GM12878 (cell line): Measurements from ENCODE around the gene SRRM5. TPM values are rescaled to one million over a fixed set of nuclear protein-coding genes. Genes with fewer than 3 reads are reported as not detected.

Experiments used
- ATAC-seq: fragments of 200-7000 bp; cut with Tn5 transposase; 3 replicates; pipeline ENCODE4 v1.9.1; 2020; ENCODE audit warnings: mild to moderate bottlenecking, moderate library complexity
- BruUV-seq: library from RNA; stranded (reverse); fragments of 400-500 nt; replicated peaks from 2 replicates; lab custom pipeline; 2021; lab: Mats Ljungman, UMichigan
- CTCF ChIA-PET: fragments of 300-600 bp; sonication (Branson Sonifier 250); formaldehyde crosslinking; extraction: SDS; loops from one replicate; lab custom pipeline; 2021; ENCODE audit warnings: inconsistent platforms; lab: Yijun Ruan, JAX
- POLR2A ChIA-PET: fragments of 350-600 bp; formaldehyde crosslinking; extraction: SDS; loops from one replicate; lab custom pipeline; 2021; ENCODE audit warnings: inconsistent platforms; lab: Charles Lee
- RAD21 ChIA-PET: fragments of 300-600 bp; sonication (Branson Sonifier 250); formaldehyde crosslinking; loops from one replicate; lab custom pipeline; 2023; ENCODE audit warnings: antibody characterized with exemption; ENCODE audit not compliant: unreplicated experiment; lab: Charles Lee
- SMC1A ChIA-PET: fragments of 300-600 bp; sonication (Branson Sonifier 250); formaldehyde crosslinking; loops from one replicate; lab custom pipeline; 2023; ENCODE audit not compliant: unreplicated experiment, uncharacterized antibody; lab: Charles Lee
- DNase-seq: peaks from one replicate; pipeline ENCODE4 v3.0.0-alpha.2; 2011; ENCODE audit warnings: low read depth, low spot score
- FAIRE-seq: peaks from 3 replicates; lab custom pipeline; 2011; peaks lifted over from hg19 to GRCh38; lab: Jason Lieb, UNC
- H2AFZ ChIP-seq: 2 replicates; pipeline ENCODE4 v1.6.0; 2011; ENCODE audit warnings: low read depth, low read length, control low read depth; ENCODE audit not compliant: control insufficient read depth
- H3K27ac ChIP-seq: 2 replicates; pipeline ENCODE4 v1.5.1; 2011; ENCODE audit warnings: control low read depth; ENCODE audit not compliant: control insufficient read depth, insufficient read depth
- H3K27me3 ChIP-seq, 2 experiments: replicated peaks in 1 of 2; 2 replicates each; pipeline versions ENCODE4 v1.6.0 to v1.6.1; 2011; ENCODE audit warnings: low read length in 1 of 2; ENCODE audit not compliant: control insufficient read depth in 2 of 2, insufficient read depth in 2 of 2
- H3K36me3 ChIP-seq, 2 experiments: 2 replicates each; pipeline ENCODE4 v1.5.1; 2011; ENCODE audit warnings: low read length in 1 of 2; ENCODE audit not compliant: control insufficient read depth in 2 of 2, insufficient read depth in 2 of 2
- H3K4me1 ChIP-seq: 2 replicates; pipeline ENCODE4 v1.6.1; 2011; ENCODE audit warnings: mild to moderate bottlenecking, low read length, moderate library complexity, mixed read lengths; ENCODE audit not compliant: control insufficient read depth, insufficient read depth
- H3K4me2 ChIP-seq: 2 replicates; pipeline ENCODE4 v1.6.0; 2011; ENCODE audit warnings: control low read depth; ENCODE audit not compliant: control insufficient read depth, insufficient read depth
- H3K4me3 ChIP-seq: fragments of 200-600 bp; sonication (generic); 2 replicates; pipeline ENCODE4 v1.5.1; 2016
- H3K79me2 ChIP-seq: 2 replicates; pipeline ENCODE4 v1.6.0; 2011; ENCODE audit warnings: low read length; ENCODE audit not compliant: control insufficient read depth, insufficient read depth
- H3K9ac ChIP-seq: 2 replicates; pipeline ENCODE4 v1.8.0; 2011; ENCODE audit warnings: low read length, control low read depth, mixed read lengths; ENCODE audit not compliant: control insufficient read depth, insufficient read depth
- H3K9me3 ChIP-seq: replicated peaks from 3 replicates; pipeline ENCODE4 v1.5.1; 2011; ENCODE audit warnings: mild to moderate bottlenecking, low read length; ENCODE audit not compliant: control insufficient read depth, insufficient read depth
- H4K20me1 ChIP-seq: 2 replicates; pipeline ENCODE4 v1.6.0; 2011; ENCODE audit not compliant: control insufficient read depth, insufficient read depth
- BCL3 ChIP-seq: IDR thresholded peaks from 2 replicates; pipeline ENCODE4 v1.6.1; 2011; ENCODE audit warnings: borderline replicate concordance, low read depth, mild to moderate bottlenecking, moderate library complexity, low read length; ENCODE audit not compliant: insufficient read depth, poor library complexity, severe bottlenecking
- BMI1 ChIP-seq: fragments of 450-650 bp; IDR thresholded peaks from 2 replicates; pipeline ENCODE4 v1.6.1; 2016; ENCODE audit warnings: mild to moderate bottlenecking, moderate library complexity, borderline replicate concordance
- EED ChIP-seq: sonication (generic); IDR thresholded peaks from 2 replicates; pipeline ENCODE4 v1.6.1; 2016; ENCODE audit warnings: antibody characterized with exemption, low read depth
- ELK1 ChIP-seq: IDR thresholded peaks from 2 replicates; pipeline ENCODE4 v1.6.1; 2012; ENCODE audit warnings: low read depth, low read length, improper control_type of control experiment
- HSF1 ChIP-seq: fragments of 150-350 bp; IDR thresholded peaks from 2 replicates; pipeline ENCODE4 v1.6.1; 2014; ENCODE audit warnings: mild to moderate bottlenecking, low read depth, low read length
- IKZF2 ChIP-seq, 2 experiments: fragments of 450-650 bp; IDR thresholded peaks; 2 replicates each; pipeline ENCODE4 v1.6.1; 2017; ENCODE audit warnings: mild to moderate bottlenecking in 2 of 2, moderate library complexity in 2 of 2
- IRF4 ChIP-seq: IDR thresholded peaks from 2 replicates; pipeline ENCODE4 v1.6.1; 2011; ENCODE audit warnings: low read depth, low read length
- KAT2A ChIP-seq: conservative IDR thresholded peaks from 2 replicates; pipeline ENCODE4 v1.6.1; 2011; ENCODE audit warnings: low read depth, low read length; ENCODE audit not compliant: control insufficient read depth
- MTA3 ChIP-seq: IDR thresholded peaks from 2 replicates; pipeline ENCODE4 v1.6.1; 2012; ENCODE audit warnings: low read length, inconsistent platforms, borderline replicate concordance
- POLR2A ChIP-seq: IDR thresholded peaks from 2 replicates; pipeline ENCODE4 v1.6.1; 2011; ENCODE audit warnings: low read depth, mild to moderate bottlenecking, low read length
- POLR2AphosphoS5 ChIP-seq: IDR thresholded peaks from 2 replicates; pipeline ENCODE4 v1.6.1; 2011; ENCODE audit warnings: mild to moderate bottlenecking, low read length, inconsistent platforms
- RAD21 ChIP-seq: IDR thresholded peaks from 2 replicates; pipeline ENCODE4 v1.6.1; 2011; ENCODE audit warnings: mild to moderate bottlenecking, low read depth, low read length, moderate library complexity; ENCODE audit not compliant: insufficient read depth
- RB1 ChIP-seq: fragments of 450-650 bp; formaldehyde crosslinking; IDR thresholded peaks from 2 replicates; pipeline ENCODE4 v1.6.1; 2017; ENCODE audit warnings: mild to moderate bottlenecking, borderline replicate concordance
- TAF1 ChIP-seq: IDR thresholded peaks from 2 replicates; pipeline ENCODE4 v1.6.1; 2011; ENCODE audit warnings: mild to moderate bottlenecking, low read depth, low read length, borderline replicate concordance
- TCF3 ChIP-seq: IDR thresholded peaks from 2 replicates; pipeline ENCODE4 v1.6.1; 2012; ENCODE audit warnings: low read depth, mild to moderate bottlenecking, low read length, borderline replicate concordance; ENCODE audit not compliant: insufficient read depth
- YBX1 ChIP-seq: fragments of 450-650 bp; IDR thresholded peaks from 2 replicates; pipeline ENCODE4 v1.6.1; 2016; ENCODE audit warnings: antibody characterized with exemption
- ZBTB4 ChIP-seq: fragments of 450-650 bp; formaldehyde crosslinking; IDR thresholded peaks from 2 replicates; pipeline ENCODE4 v1.4.0; 2022; ENCODE audit warnings: mild to moderate bottlenecking, moderate library complexity
- ZZZ3 ChIP-seq: IDR thresholded peaks from 2 replicates; pipeline ENCODE4 v1.6.1; 2011; ENCODE audit warnings: low read depth; ENCODE audit not compliant: control insufficient read depth, insufficient read length
- WGBS: methylation state at CpG from one replicate; pipeline ENCODE4 v1.1.6; 2016; ENCODE audit warnings: low lambda C conversion rate; ENCODE audit not compliant: insufficient replicate concordance, insufficient coverage; ENCODE audit errors: missing lambda C conversion rate; 5-methylcytosine and 5-hydroxymethylcytosine counted together
- in situ Hi-C: fragments of 300-500 bp; cut with MboI; formaldehyde crosslinking; loops from 9 replicates; pipeline ENCODE4 v1.14.3; 2018; ENCODE audit warnings: mixed read lengths
- intact Hi-C: fragments of 100-400 bp; cut with micrococcal nuclease; formaldehyde crosslinking; loops from one replicate; pipeline ENCODE4 v1.14.2; 2022; ENCODE audit not compliant: unreplicated experiment
- polyA plus RNA-seq, 11 experiments: library from polyadenylated mRNA; depleted of rRNA in 4 of 11; unstranded in 6 of 11; stranded (reverse) in 5 of 11; fragments of >200 nt; fragmentation: Nextera tagmentation in 4 of 11; fragmentation: Illumina TruSeq in 1 of 11; extraction: Ambion mirVana in 4 of 11; extraction: Trizol in 1 of 11; gene quantifications; 1 replicate in 1 of 11; 2 replicates in 10 of 11; pipeline versions ENCODE4 v1.2.1 to v1.2.3, GENCODE V29; 2011 to 2016; ENCODE audit warnings: inconsistent platforms in 2 of 11, missing spikeins in 2 of 11, low read depth in 1 of 11
- total RNA-seq, 4 experiments: library from RNA; depleted of rRNA in 3 of 4; stranded (reverse); fragments of >200 nt in 3 of 4; fragmentation: Illumina TruSeq in 1 of 4; extraction: Trizol in 1 of 4; gene quantifications; 2 replicates each; pipeline versions ENCODE4 v1.2.1 to v1.2.3, GENCODE V29; 2013 to 2021

Gene SRRM5
- total and polyA plus RNA-seq, 10 of the 15 experiments (the other 5 are each of a cell fraction or from before 2014, with no cell fraction given): 0.06 to 0.38 (median 0.24) TPM; not detected in 2

GRCh38 chr19:43652546-43652874 lies 40.6 kb downstream of the SRRM5 start (continued):
- TF ChIP-seq HSF1 (no peak), RAD21 (no peak), BMI1 (no peak), ZZZ3 (no peak), IKZF2 (IDR thresholded peaks at IDR 0.05) (no peak)

- H3K27ac ChIP-seq: no peak overlapping the region
- ChIA-PET POLR2A (no interaction called here), RAD21 (no interaction called here), CTCF (interaction anchor here (1.2 kb wide), 1 partner anchor 102 kb away, joined by 4 read pairs; no protein-coding TSS in a partner anchor), SMC1A (no interaction called here)
- H3K79me2 ChIP-seq: no peaks in the 10 kb centered on the region
- no peak overlapping the region for H3K9ac ChIP-seq
- no peak overlapping the region for H2AFZ ChIP-seq
- no peaks in the 10 kb centered on the region for H3K27me3 ChIP-seq
- no TSS peak for BruUV-seq
- H3K4me3 ChIP-seq: no peak overlapping the region
- in situ Hi-C loops: no loop called here
- DNase-seq: no peak
- intact Hi-C loops: no loop called here
- no peaks in the 10 kb centered on the region; the same call in 1 of the 3 replicates for H3K9me3 ChIP-seq
- no peaks in the 10 kb centered on the region for H4K20me1 ChIP-seq
- no peak for FAIRE-seq
- H3K36me3 ChIP-seq: no peaks in the 10 kb centered on the region
- no peak overlapping the region for H3K4me2 ChIP-seq
- H3K4me1 ChIP-seq: no peaks in the 10 kb centered on the region
- ATAC-seq: no peak
- WGBS: 84% methylated on average over 6 of the region's 6 CpGs
- no peak for TF ChIP-seq TCF3
- no peak for TF ChIP-seq IRF4
- no peak for TF ChIP-seq RB1
- TF ChIP-seq POLR2A: no peak
- TF ChIP-seq KAT2A: no peak
- no peak for TF ChIP-seq TAF1
- no peak for TF ChIP-seq ELK1
- TF ChIP-seq ZBTB4 (CRISPR knock-in tag): no peak
- TF ChIP-seq YBX1: no peak
- no peak for TF ChIP-seq EED
- no peak for TF ChIP-seq MTA3
- no peak for TF ChIP-seq BCL3
- TF ChIP-seq POLR2AphosphoS5: no peak
These were observed 44.5 kb downstream of the SRRM5 start for GRCh38 chr19:43656436-43656835.
